Trophoblast cell (in vitro differentiated cells and primary cell): ENCODE measurements around the gene DVL2.

Source experiments
- DNase-seq, 2 donors: peaks; one replicate each; pipeline ENCODE4 v3.0.0-alpha.2; 2016
- H2AFZ ChIP-seq: 2 replicates; pipeline ENCODE4 v1.6.1; 2013; ENCODE audit warnings: low read length, moderate library complexity, mild to moderate bottlenecking; ENCODE audit not compliant: insufficient read depth, poor library complexity
- H2AK5ac ChIP-seq: 2 replicates; pipeline ENCODE4 v1.6.1; 2013; ENCODE audit warnings: mild to moderate bottlenecking, low read length
- H2BK120ac ChIP-seq: 2 replicates; pipeline ENCODE4 v1.6.1; 2013; ENCODE audit warnings: low read length, mild to moderate bottlenecking, moderate library complexity; ENCODE audit not compliant: insufficient read depth, poor library complexity
- H2BK12ac ChIP-seq: 2 replicates; pipeline ENCODE4 v1.6.1; 2013; ENCODE audit warnings: mild to moderate bottlenecking, low read length, moderate library complexity
- H2BK5ac ChIP-seq: 2 replicates; pipeline ENCODE4 v1.6.1; 2013; ENCODE audit warnings: low read length, low read depth, moderate library complexity, mild to moderate bottlenecking; ENCODE audit not compliant: poor library complexity
- H3K14ac ChIP-seq: 2 replicates; pipeline ENCODE4 v1.6.1; 2013; ENCODE audit warnings: mild to moderate bottlenecking, low read length
- H3K18ac ChIP-seq: 2 replicates; pipeline ENCODE4 v1.6.1; 2013; ENCODE audit warnings: mild to moderate bottlenecking, low read length
- H3K23ac ChIP-seq: 2 replicates; pipeline ENCODE4 v1.6.1; 2013; ENCODE audit warnings: low read length
- H3K27ac ChIP-seq: 2 replicates; pipeline ENCODE4 v1.5.1; 2013; ENCODE audit warnings: low read depth, mild to moderate bottlenecking, inconsistent platforms, low read length, moderate library complexity
- H3K27me3 ChIP-seq: 2 replicates; pipeline ENCODE4 v1.6.1; 2013; ENCODE audit warnings: inconsistent platforms, mild to moderate bottlenecking, low read length, moderate library complexity; ENCODE audit not compliant: insufficient read depth
- H3K36me3 ChIP-seq, 2 experiments: 1 replicate in 1 of 2; 2 replicates in 1 of 2; pipeline ENCODE4 v1.6.1; 2013; ENCODE audit warnings: low read length in 2 of 2, mild to moderate bottlenecking in 2 of 2, moderate library complexity in 1 of 2; ENCODE audit not compliant: insufficient read depth in 2 of 2, control insufficient read depth in 1 of 2
- H3K4ac ChIP-seq: 2 replicates; pipeline ENCODE4 v1.6.1; 2013; ENCODE audit warnings: low read depth, mild to moderate bottlenecking, low read length, moderate library complexity
- H3K4me1 ChIP-seq, 2 experiments: 1 replicate in 1 of 2; 2 replicates in 1 of 2; pipeline ENCODE4 v1.6.1; 2013; ENCODE audit warnings: low read length in 2 of 2, mild to moderate bottlenecking in 2 of 2, moderate library complexity in 1 of 2; ENCODE audit not compliant: insufficient read depth in 2 of 2, control insufficient read depth in 1 of 2
- H3K4me2 ChIP-seq: 2 replicates; pipeline ENCODE4 v1.6.1; 2013; ENCODE audit warnings: inconsistent platforms, mild to moderate bottlenecking, low read length, moderate library complexity
- H3K4me3 ChIP-seq: 2 replicates; pipeline ENCODE4 v1.5.1; 2013; ENCODE audit warnings: mild to moderate bottlenecking, low read depth, low read length, inconsistent platforms
- H3K79me1 ChIP-seq: one replicate; pipeline ENCODE4 v1.6.1; 2013; ENCODE audit warnings: low read length
- H3K79me2 ChIP-seq: 2 replicates; pipeline ENCODE4 v1.6.1; 2013; ENCODE audit warnings: low read length, mild to moderate bottlenecking; ENCODE audit not compliant: control insufficient read depth, insufficient read depth, poor library complexity
- H3K9ac ChIP-seq: 2 replicates; pipeline ENCODE4 v1.6.1; 2013; ENCODE audit warnings: mild to moderate bottlenecking, low read length
- H3K9me3 ChIP-seq: 2 replicates; pipeline ENCODE4 v1.6.1; 2013; ENCODE audit warnings: low read depth, mild to moderate bottlenecking, control low read depth, inconsistent platforms, low read length; ENCODE audit not compliant: insufficient read depth
- H4K12ac ChIP-seq: 2 replicates; pipeline ENCODE4 v1.6.1; 2013; ENCODE audit warnings: low read depth, mild to moderate bottlenecking, low read length, moderate library complexity
- H4K8ac ChIP-seq: 2 replicates; pipeline ENCODE4 v1.6.1; 2013; ENCODE audit warnings: low read depth, mild to moderate bottlenecking, low read length, moderate library complexity
- H4K91ac ChIP-seq: one replicate; pipeline ENCODE4 v1.6.1; 2013; ENCODE audit warnings: low read depth, mild to moderate bottlenecking, low read length, moderate library complexity
- WGBS: extraction: QIAGEN DNeasy Blood & Tissue Kit; methylation state at CpG from one replicate; pipeline ENCODE4 v1.1.7; 2013; ENCODE audit warnings: missing lambda C conversion rate; ENCODE audit not compliant: insufficient read length, insufficient coverage; ENCODE audit errors: extremely low coverage; 5-methylcytosine and 5-hydroxymethylcytosine counted together

The DVL2 gene

GRCh38 chr17:7226721-7227710 is 7.3 kb downstream of the DVL2 start:
- peaks cover 82 to 86% of the 10 kb centered on the region in 2 experiments for H3K36me3 ChIP-seq
- no peak overlapping the region for H3K4ac ChIP-seq
- no peak overlapping the region for H2BK5ac ChIP-seq
- no peak overlapping the region for H3K18ac ChIP-seq
- H4K12ac ChIP-seq = no peak overlapping the region
- no peak overlapping the region for H3K23ac ChIP-seq
- H2BK12ac ChIP-seq = no peak overlapping the region
- H3K9me3 ChIP-seq = no peaks in the 10 kb centered on the region
- H3K79me2 ChIP-seq = peaks cover 2% of the 10 kb centered on the region
- no peak overlapping the region for H2AFZ ChIP-seq
- no peak overlapping the region for H2AK5ac ChIP-seq
- no CpG with 5 or more reads among the region's 31 CpGs for WGBS
- H3K4me3 ChIP-seq = no peak overlapping the region
- H3K4me2 ChIP-seq = no peak overlapping the region
- H3K4me1 ChIP-seq = peaks cover 12 to 18% of the 10 kb centered on the region in 2 experiments
- no peaks in the 10 kb centered on the region for H3K27me3 ChIP-seq
- H4K8ac ChIP-seq = no peak overlapping the region
- H3K9ac ChIP-seq = no peak overlapping the region
- no peak for DNase-seq
- no peaks in the 10 kb centered on the region for H3K79me1 ChIP-seq
- H4K91ac ChIP-seq = no peak overlapping the region
- H3K27ac ChIP-seq = no peak overlapping the region
- H2BK120ac ChIP-seq = no peak overlapping the region
- no peak overlapping the region for H3K14ac ChIP-seq

DNA sequence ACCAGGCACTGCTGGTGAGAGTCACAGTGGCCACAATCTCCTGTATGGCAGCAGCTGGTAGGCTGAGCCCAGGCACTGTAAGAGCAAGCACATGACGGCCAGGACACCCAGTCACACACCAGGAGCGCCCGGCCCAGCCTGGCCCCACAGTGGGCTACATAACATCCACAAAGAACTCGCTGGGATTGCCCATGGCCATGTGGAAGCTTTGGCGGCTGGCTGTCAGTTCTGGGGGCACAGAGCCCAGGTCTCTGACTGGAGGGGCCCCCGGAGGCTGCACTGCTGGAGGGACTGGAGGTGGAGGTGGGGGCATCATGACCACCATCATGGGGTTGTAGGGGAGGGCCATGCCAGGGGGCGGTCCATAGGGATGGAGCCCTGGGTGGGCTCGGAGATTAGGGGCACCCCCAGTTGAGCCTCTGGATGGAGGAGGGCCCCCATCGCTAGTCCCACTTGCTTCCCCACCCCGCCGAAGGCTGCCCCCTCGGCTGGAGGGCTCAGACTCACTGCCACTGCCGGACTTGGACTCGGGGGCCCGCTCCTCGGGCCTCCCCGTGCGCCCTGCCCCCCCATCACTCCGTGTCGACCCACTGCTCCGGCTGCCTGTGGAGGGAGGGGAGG is 8.5 kb downstream of the DVL2 start:
- WGBS = no CpG with 5 or more reads among the region's 21 CpGs

DNA sequence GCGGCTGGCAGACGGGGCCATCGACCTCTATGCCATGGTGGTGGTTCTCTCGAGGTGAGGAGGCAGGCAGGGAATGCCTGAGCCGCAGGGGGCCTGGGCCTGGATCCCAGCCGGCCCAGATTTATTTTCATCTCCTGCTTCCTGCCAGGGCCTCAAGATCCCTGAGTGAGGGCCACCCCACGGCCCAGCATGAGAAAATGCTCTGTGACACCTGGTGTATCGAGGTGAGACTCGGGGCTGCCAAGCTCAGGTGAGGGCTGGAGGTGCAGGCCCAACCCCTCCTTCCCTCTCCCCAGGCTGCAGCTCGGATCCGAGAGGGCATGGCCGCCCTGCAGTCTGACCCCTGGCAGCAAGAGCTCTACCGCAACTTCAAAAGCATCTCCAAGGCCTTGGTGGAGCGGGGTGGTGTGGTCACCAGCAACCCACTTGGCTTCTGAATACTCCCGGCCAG is 9.6 kb downstream of the DVL2 start:
- DNase-seq = no peak
- Histone ChIP-seq H3K9ac (no peak overlapping the region), H3K23ac (no peak overlapping the region), H3K27ac (no peak overlapping the region), H2AFZ (no peak overlapping the region), H2AK5ac (no peak overlapping the region), H3K36me3 (peaks cover 87% of the 10 kb centered on the region in 2 experiments), H2BK12ac (no peak overlapping the region), H3K27me3 (no peaks in the 10 kb centered on the region), H4K8ac (no peak overlapping the region), H4K12ac (no peak overlapping the region), H3K79me2 (peaks cover 10% of the 10 kb centered on the region), H3K79me1 (peaks cover 13% of the 10 kb centered on the region), H3K14ac (no peak overlapping the region), H2BK120ac (no peak overlapping the region), H3K18ac (no peak overlapping the region), H3K4ac (no peak overlapping the region), H2BK5ac (no peak overlapping the region), H3K9me3 (no peaks in the 10 kb centered on the region), H3K4me3 (no peak overlapping the region), H4K91ac (no peak overlapping the region), H3K4me2 (no peak overlapping the region), H3K4me1 (peaks cover 26 to 27% of the 10 kb centered on the region in 2 experiments)
- WGBS = no CpG with 5 or more reads among the region's 15 CpGs

More for the DNA sequence above, 8.5 kb downstream of the DVL2 start:
- H3K4me3 ChIP-seq = no peak overlapping the region
- no peak overlapping the region for H2BK12ac ChIP-seq
- H2AK5ac ChIP-seq = no peak overlapping the region
- H2AFZ ChIP-seq = no peak overlapping the region
- H4K91ac ChIP-seq = no peak overlapping the region
- no peak overlapping the region for H4K8ac ChIP-seq
- no peaks in the 10 kb centered on the region for H3K9me3 ChIP-seq
- no peak overlapping the region for H3K9ac ChIP-seq
- no peak overlapping the region for H3K27ac ChIP-seq
- peaks cover 22 to 24% of the 10 kb centered on the region in 2 experiments for H3K4me1 ChIP-seq
- no peak overlapping the region for H3K18ac ChIP-seq
- no peak overlapping the region for H3K14ac ChIP-seq
- H4K12ac ChIP-seq = no peak overlapping the region
- no peaks in the 10 kb centered on the region for H3K27me3 ChIP-seq
- H3K4ac ChIP-seq = no peak overlapping the region
- H2BK120ac ChIP-seq = no peak overlapping the region
- H3K23ac ChIP-seq = no peak overlapping the region
- H3K79me2 ChIP-seq = peaks cover 1% of the 10 kb centered on the region
- DNase-seq = no peak
- no peak overlapping the region for H2BK5ac ChIP-seq
- H3K4me2 ChIP-seq = no peak overlapping the region
- peaks cover 2% of the 10 kb centered on the region for H3K79me1 ChIP-seq
- peaks cover 94 to 97% of the 10 kb centered on the region in 2 experiments for H3K36me3 ChIP-seq

- Histone ChIP-seq H3K4me1 (peaks cover 29 to 31% of the 10 kb centered on the region in 2 experiments), H2AK5ac (no peak overlapping the region), H4K12ac (no peak overlapping the region), H3K79me2 (peaks cover 10% of the 10 kb centered on the region), H3K4ac (no peak overlapping the region), H3K14ac (no peak overlapping the region), H3K9ac (no peak overlapping the region), H2BK5ac (no peak overlapping the region), H2AFZ (no peak overlapping the region), H3K9me3 (no peaks in the 10 kb centered on the region), H3K79me1 (peaks cover 16% of the 10 kb centered on the region), H4K91ac (no peak overlapping the region), H3K4me2 (no peak overlapping the region), H3K36me3 (peaks cover 81% of the 10 kb centered on the region in 2 experiments), H3K27me3 (no peaks in the 10 kb centered on the region), H4K8ac (no peak overlapping the region), H3K23ac (no peak overlapping the region), H2BK12ac (no peak overlapping the region), H3K27ac (no peak overlapping the region), H2BK120ac (no peak overlapping the region), H3K18ac (no peak overlapping the region), H3K4me3 (no peak overlapping the region)
- DNase-seq = no peak
- WGBS = no CpG with 5 or more reads among the region's 10 CpGs
Observed at GRCh38 chr17:7224110-7224509, 10.2 kb downstream of the DVL2 start.
